Uterus (tissue), 4 donors: ENCODE results near the gene UBE3C. TPM values are rescaled to one million over a fixed set of nuclear protein-coding genes. Genes with fewer than 3 reads are reported as not detected.

ENCODE experiments used
- DNase-seq, 2 donors: peaks; one replicate each; pipeline ENCODE4 v3.0.0-alpha.2; 2019 to 2020
- H3K27ac ChIP-seq, 2 donors: fragments of 200-600 bp; sonication (generic); 1 replicate in 1 of 2; 2 replicates in 1 of 2; pipeline ENCODE4 v1.5.1; 2016 to 2018
- H3K27me3 ChIP-seq, 2 donors: fragments of 200-600 bp; sonication (generic); one replicate each; pipeline ENCODE4 v1.5.1; 2018 to 2019; ENCODE audit warnings: control low read depth in 1 of 2
- H3K36me3 ChIP-seq, 2 donors: fragments of 200-600 bp; sonication (generic); one replicate each; pipeline ENCODE4 v1.5.1; 2019; ENCODE audit warnings: control low read depth in 1 of 2
- H3K4me1 ChIP-seq, 2 donors: fragments of 200-600 bp; sonication (generic); one replicate each; pipeline ENCODE4 v1.5.1; 2018 to 2019; ENCODE audit warnings: control low read depth in 1 of 2
- H3K4me3 ChIP-seq, 2 donors: fragments of 200-600 bp; sonication (generic); 1 replicate in 1 of 2; 2 replicates in 1 of 2; pipeline ENCODE4 v1.5.1; 2018 to 2019; ENCODE audit warnings: mild to moderate bottlenecking in 1 of 2
- H3K9me3 ChIP-seq, 2 donors: fragments of 200-600 bp; sonication (generic); one replicate each; pipeline ENCODE4 v1.5.1; 2019; ENCODE audit warnings: control low read depth in 1 of 2
- POLR2A ChIP-seq, 2 donors: fragments of 450-650 bp; IDR thresholded peaks; one replicate each; pipeline ENCODE4 v1.6.1; 2016; ENCODE audit warnings: antibody characterized with exemption in 2 of 2, mild to moderate bottlenecking in 1 of 2, moderate library complexity in 1 of 2
- intact Hi-C: fragments of 100-400 bp; cut with DNase I; formaldehyde crosslinking; loops from one replicate; pipeline ENCODE4 v1.15.1; 2023; ENCODE audit warnings: low total_unique reads
- total RNA-seq, 4 donors: library from RNA; depleted of rRNA in 3 of 4; stranded (reverse); fragments of >200 nt in 3 of 4; gene quantifications; one replicate each; pipeline versions ENCODE4 v1.1.0 to v1.2.4, GENCODE V29; 2014 to 2023
- TF ChIP-seq, protein P1 (sequence below), 4 experiments: fragments of 200-600 bp in 2 of 4; fragments of 450-650 bp in 2 of 4; sonication (generic) in 2 of 4; IDR thresholded peaks; one replicate each; pipeline ENCODE4 v1.5.1; 2016 to 2019; ENCODE audit warnings: antibody characterized with exemption in 4 of 4, mild to moderate bottlenecking in 2 of 4, moderate library complexity in 1 of 4
- donor health status: DM: yes; HTN: yes; CAD: no.

UBE3C gene
- total RNA-seq, 4 donors from 2014 or later, result 54.1 to 121 (median 91.7) TPM

GRCh38 chr7:157113607-157114006 is 25.1 kb upstream of the UBE3C start:
- Histone ChIP-seq H3K27ac (no peak overlapping the region), H3K4me1 (no peaks in the 10 kb centered on the region), H3K27me3 (no peaks in the 10 kb centered on the region), H3K36me3 (no peaks in the 10 kb centered on the region), H3K9me3 (no peaks in the 10 kb centered on the region), H3K4me3 (no peak overlapping the region)
- TF ChIP-seq, protein P1, sequence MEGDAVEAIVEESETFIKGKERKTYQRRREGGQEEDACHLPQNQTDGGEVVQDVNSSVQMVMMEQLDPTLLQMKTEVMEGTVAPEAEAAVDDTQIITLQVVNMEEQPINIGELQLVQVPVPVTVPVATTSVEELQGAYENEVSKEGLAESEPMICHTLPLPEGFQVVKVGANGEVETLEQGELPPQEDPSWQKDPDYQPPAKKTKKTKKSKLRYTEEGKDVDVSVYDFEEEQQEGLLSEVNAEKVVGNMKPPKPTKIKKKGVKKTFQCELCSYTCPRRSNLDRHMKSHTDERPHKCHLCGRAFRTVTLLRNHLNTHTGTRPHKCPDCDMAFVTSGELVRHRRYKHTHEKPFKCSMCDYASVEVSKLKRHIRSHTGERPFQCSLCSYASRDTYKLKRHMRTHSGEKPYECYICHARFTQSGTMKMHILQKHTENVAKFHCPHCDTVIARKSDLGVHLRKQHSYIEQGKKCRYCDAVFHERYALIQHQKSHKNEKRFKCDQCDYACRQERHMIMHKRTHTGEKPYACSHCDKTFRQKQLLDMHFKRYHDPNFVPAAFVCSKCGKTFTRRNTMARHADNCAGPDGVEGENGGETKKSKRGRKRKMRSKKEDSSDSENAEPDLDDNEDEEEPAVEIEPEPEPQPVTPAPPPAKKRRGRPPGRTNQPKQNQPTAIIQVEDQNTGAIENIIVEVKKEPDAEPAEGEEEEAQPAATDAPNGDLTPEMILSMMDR (IDR thresholded peaks at IDR 0.05), result no peak
- no peak for TF ChIP-seq POLR2A (IDR thresholded peaks at IDR 0.05)
- DNase-seq, result no peak
- intact Hi-C loops, result no loop called here

DNA sequence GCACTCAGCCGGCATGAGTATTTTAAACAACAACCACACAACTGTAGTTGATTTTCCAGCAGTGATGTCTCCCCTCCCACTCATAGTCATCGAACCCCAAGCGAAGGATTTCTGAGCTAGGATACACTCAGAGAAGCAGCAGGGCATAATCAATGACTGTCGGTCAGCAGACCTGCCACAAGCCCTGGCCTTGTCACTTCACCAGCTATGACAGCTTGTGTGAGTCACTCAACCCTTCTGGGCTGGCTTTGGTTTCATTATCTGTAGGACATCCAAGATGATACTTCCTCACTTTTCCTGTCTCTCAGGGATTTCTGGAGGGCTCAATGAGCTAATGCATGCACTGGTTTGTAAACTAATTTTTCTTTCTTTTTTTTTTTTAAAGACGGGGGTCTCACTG is 22.0 kb upstream of the UBE3C start:
- H3K27me3 ChIP-seq, result no peaks in the 10 kb centered on the region
- H3K36me3 ChIP-seq, result no peaks in the 10 kb centered on the region
- intact Hi-C loops, result no loop called here
- no peak for DNase-seq
- no peak overlapping the region for H3K4me3 ChIP-seq
- H3K9me3 ChIP-seq, result no peaks in the 10 kb centered on the region
- TF ChIP-seq POLR2A (IDR thresholded peaks at IDR 0.05), result no peak
- TF ChIP-seq, protein P1 (IDR thresholded peaks at IDR 0.05), result no peak
- H3K4me1 ChIP-seq, result no peaks in the 10 kb centered on the region
- H3K27ac ChIP-seq, result no peak overlapping the region

DNA sequence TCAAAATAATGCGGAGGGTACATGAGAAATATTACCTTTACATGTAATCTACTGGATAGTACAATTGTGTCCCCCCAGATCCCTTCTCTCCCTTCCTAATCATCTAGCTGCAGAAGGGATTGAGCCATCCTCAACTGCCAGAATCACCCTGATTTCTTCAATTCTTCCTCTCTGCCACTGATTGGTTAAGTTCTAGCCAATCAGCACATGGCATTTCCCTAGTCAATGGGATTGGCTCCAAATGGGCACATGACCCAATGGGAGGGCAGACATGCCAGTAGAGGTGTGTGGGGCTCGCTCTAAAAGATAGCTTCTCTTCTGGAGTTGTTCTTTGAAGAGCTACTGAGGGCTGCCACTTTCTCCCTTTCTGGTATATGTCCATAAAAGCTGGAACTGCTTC is 20.9 kb upstream of the UBE3C start:
- no peaks in the 10 kb centered on the region for H3K9me3 ChIP-seq
- H3K4me3 ChIP-seq, result no peak overlapping the region
- H3K27ac ChIP-seq, result no peak overlapping the region
- no peaks in the 10 kb centered on the region for H3K36me3 ChIP-seq
- DNase-seq, result no peak
- TF ChIP-seq POLR2A (IDR thresholded peaks at IDR 0.05), result no peak
- TF ChIP-seq, protein P1 (IDR thresholded peaks at IDR 0.05), result no peak
- intact Hi-C loops, result no loop called here
- no peaks in the 10 kb centered on the region for H3K27me3 ChIP-seq
- no peaks in the 10 kb centered on the region for H3K4me1 ChIP-seq

DNA sequence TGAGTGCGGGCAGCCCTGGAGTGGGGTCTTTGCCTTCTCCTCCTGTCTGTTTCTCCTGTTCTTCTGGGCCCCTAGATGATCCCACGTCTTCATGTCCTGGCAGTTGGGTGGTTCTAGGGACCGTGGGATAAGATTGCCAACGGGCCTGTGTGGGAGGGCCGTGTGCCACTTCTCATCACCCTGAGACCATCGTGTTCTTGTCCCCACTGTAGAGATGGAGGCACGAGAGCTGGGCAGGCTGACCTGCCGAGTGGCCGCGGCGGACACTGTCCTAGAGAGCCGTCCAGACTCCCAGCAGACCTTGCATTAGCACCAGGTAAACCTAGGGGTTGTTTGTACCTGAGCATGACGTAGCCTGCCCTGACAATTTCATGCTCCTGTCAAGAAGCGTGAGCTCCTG is 18.5 kb upstream of the UBE3C start:
- Histone ChIP-seq H3K27ac (no peak overlapping the region), H3K27me3 (no peaks in the 10 kb centered on the region), H3K9me3 (no peaks in the 10 kb centered on the region), H3K36me3 (no peaks in the 10 kb centered on the region), H3K4me3 (no peak overlapping the region), H3K4me1 (no peaks in the 10 kb centered on the region)
- TF ChIP-seq, protein P1 (IDR thresholded peaks at IDR 0.05), result no peak
- no peak for TF ChIP-seq POLR2A (IDR thresholded peaks at IDR 0.05)
- no peak for DNase-seq
- intact Hi-C loops, result no loop called here

GRCh38 chr7:157121184-157121715 is 17.5 kb upstream of the UBE3C start:
- no peak for TF ChIP-seq POLR2A (IDR thresholded peaks at IDR 0.05)
- TF ChIP-seq, protein P1 (IDR thresholded peaks at IDR 0.05), result no peak

More at GRCh38 chr7:157121184-157121715, 17.5 kb upstream of the UBE3C start:
- Histone ChIP-seq H3K36me3 (no peaks in the 10 kb centered on the region), H3K27me3 (no peaks in the 10 kb centered on the region), H3K9me3 (no peaks in the 10 kb centered on the region), H3K4me3 (no peak overlapping the region), H3K4me1 (no peaks in the 10 kb centered on the region), H3K27ac (no peak overlapping the region)
- intact Hi-C loops, result no loop called here
- DNase-seq, result no peak
